Endothelial cell of umbilical vein (primary cell): ENCODE measurements around the gene DGKD. TPM values are rescaled to one million over a fixed set of nuclear protein-coding genes. Genes with fewer than 3 reads are reported as not detected.

ENCODE experiments used
- BruUV-seq: library from RNA; stranded (reverse); fragments of 400-500 nt; replicated peaks from 2 replicates; lab custom pipeline; 2021; lab: Mats Ljungman, UMichigan
- CTCF ChIA-PET: fragments of 300-600, 350-600 bp; sonication (Branson Sonifier 250); formaldehyde crosslinking; loops from one replicate; lab custom pipeline; 2021; ENCODE audit warnings: antibody characterized with exemption, inconsistent platforms; lab: Charles Lee
- POLR2A ChIA-PET: fragments of 300-600, 350-600 bp; sonication (Branson Sonifier 250); formaldehyde crosslinking; loops from one replicate; lab custom pipeline; 2021; ENCODE audit warnings: antibody characterized with exemption, inconsistent platforms; lab: Charles Lee
- DNase-seq: peaks from one replicate; pipeline ENCODE4 v3.0.0-alpha.2; 2011; ENCODE audit warnings: low read depth, low spot score
- FAIRE-seq: peaks from 2 replicates; lab custom pipeline; 2011; peaks lifted over from hg19 to GRCh38; lab: Jason Lieb, UNC
- H2AFZ ChIP-seq: 2 replicates; pipeline ENCODE4 v1.6.0; 2012; ENCODE audit warnings: low read depth, low read length, control low read depth, inconsistent platforms
- H3K27ac ChIP-seq: 2 replicates; pipeline ENCODE4 v1.5.1; 2011; ENCODE audit warnings: low read depth, mild to moderate bottlenecking, control low read depth, low read length, moderate library complexity; ENCODE audit not compliant: insufficient read depth
- H3K27me3 ChIP-seq, 2 experiments: 2 replicates each; pipeline versions ENCODE4 v1.6.0 to v1.6.1; 2011; ENCODE audit warnings: low read length in 2 of 2, mixed read lengths in 1 of 2; ENCODE audit not compliant: control insufficient read depth in 2 of 2, insufficient read depth in 2 of 2
- H3K36me3 ChIP-seq, 2 experiments: 2 replicates in 1 of 2; 3 replicates in 1 of 2; pipeline ENCODE4 v1.5.1; 2011; ENCODE audit warnings: low read length in 2 of 2, mild to moderate bottlenecking in 1 of 2, moderate library complexity in 1 of 2; ENCODE audit not compliant: control insufficient read depth in 2 of 2, insufficient read depth in 2 of 2; ENCODE audit errors: extremely low read depth in 1 of 2
- H3K4me1 ChIP-seq: 3 replicates; pipeline ENCODE4 v1.5.1; 2011; ENCODE audit warnings: mild to moderate bottlenecking, low read length; ENCODE audit not compliant: control insufficient read depth, insufficient read depth; ENCODE audit errors: extremely low read depth
- H3K4me2 ChIP-seq: 2 replicates; pipeline ENCODE4 v1.6.1; 2011; ENCODE audit warnings: low read length, control low read depth, mixed read lengths; ENCODE audit not compliant: insufficient read depth
- H3K4me3 ChIP-seq, 3 experiments: fragments of 200-600 bp in 1 of 3; sonication (generic), shearing (Covaris generic) in 1 of 3; replicated peaks in 1 of 3; 2 replicates each; pipeline ENCODE4 v1.5.1; 2011 to 2016; ENCODE audit warnings: control low read depth in 3 of 3, low read length in 3 of 3, mild to moderate bottlenecking in 2 of 3, inconsistent platforms in 1 of 3, low read depth in 1 of 3, moderate library complexity in 1 of 3; ENCODE audit not compliant: insufficient read depth in 1 of 3
- H3K79me2 ChIP-seq: 2 replicates; pipeline ENCODE4 v1.6.0; 2012; ENCODE audit warnings: low read length, inconsistent platforms; ENCODE audit not compliant: control insufficient read depth, insufficient read depth
- H3K9ac ChIP-seq: replicated peaks from 2 replicates; pipeline ENCODE3; 2011; ENCODE audit warnings: low read length, control low read depth; ENCODE audit not compliant: insufficient read depth; ENCODE audit errors: extremely low read depth
- H3K9me1 ChIP-seq: replicated peaks from 3 replicates; pipeline ENCODE4 v1.6.0; 2011; ENCODE audit warnings: mild to moderate bottlenecking, low read length; ENCODE audit not compliant: control insufficient read depth, insufficient read depth; ENCODE audit errors: extremely low read depth
- H3K9me3 ChIP-seq: replicated peaks from 2 replicates; pipeline ENCODE4 v1.5.1; 2012; ENCODE audit warnings: low read length, inconsistent platforms; ENCODE audit not compliant: control insufficient read depth, insufficient read depth
- H4K20me1 ChIP-seq: replicated peaks from 2 replicates; pipeline ENCODE3; 2011; ENCODE audit warnings: mild to moderate bottlenecking, low read length; ENCODE audit not compliant: control insufficient read depth, insufficient read depth; ENCODE audit errors: extremely low read depth
- EZH2 ChIP-seq: IDR thresholded peaks from 2 replicates; pipeline ENCODE4 v1.6.1; 2012; ENCODE audit warnings: borderline replicate concordance, low read depth, mild to moderate bottlenecking, moderate library complexity, low read length, inconsistent platforms; ENCODE audit not compliant: severe bottlenecking
- FOS ChIP-seq: IDR thresholded peaks from 2 replicates; pipeline ENCODE4 v1.6.1; 2011; ENCODE audit warnings: mild to moderate bottlenecking, low read length, moderate library complexity, borderline replicate concordance; ENCODE audit not compliant: insufficient read depth
- GATA2 ChIP-seq: IDR thresholded peaks from 2 replicates; pipeline ENCODE4 v1.7.0; 2011; ENCODE audit warnings: low read depth, mild to moderate bottlenecking, moderate library complexity, mixed read lengths, low read length; ENCODE audit not compliant: insufficient read length, insufficient read depth
- JUN ChIP-seq: IDR thresholded peaks from 2 replicates; pipeline ENCODE4 v1.6.1; 2011; ENCODE audit warnings: borderline replicate concordance, low read depth; ENCODE audit not compliant: insufficient read length, insufficient read depth
- MYC ChIP-seq: IDR thresholded peaks from one replicate; pipeline ENCODE4 v1.6.1; 2011; ENCODE audit warnings: mild to moderate bottlenecking, low read depth, low read length
- POLR2A ChIP-seq: IDR thresholded peaks from 2 replicates; pipeline ENCODE4 v1.6.1; 2012; ENCODE audit warnings: low read depth, mild to moderate bottlenecking, control low read depth, low read length
- POLR2AphosphoS5 ChIP-seq: IDR thresholded peaks from 2 replicates; pipeline ENCODE4 v1.6.1; 2012; ENCODE audit warnings: low read depth, mild to moderate bottlenecking, control low read depth, low read length, moderate library complexity; ENCODE audit not compliant: insufficient read depth
- dilution Hi-C: fragments of 300-500 bp; cut with MboI; formaldehyde crosslinking; loops from one replicate; pipeline ENCODE4 v1.15.0; 2019; ENCODE audit warnings: low sequenced_read_pairs; ENCODE audit not compliant: extremely low pct_ligation_motif_present
- intact Hi-C: fragments of 100-400 bp; cut with micrococcal nuclease; formaldehyde crosslinking; loops from one replicate; pipeline ENCODE4 v1.10.0; 2022
- polyA plus RNA-seq, 4 experiments: library from polyadenylated mRNA; depleted of rRNA in 3 of 4; stranded (reverse) in 3 of 4; unstranded in 1 of 4; fragments of >200 nt; gene quantifications; 2 replicates each; pipeline versions ENCODE4 v1.2.1 to v1.2.3, GENCODE V29; 2011 to 2012; ENCODE audit warnings: missing spikeins in 1 of 4
- total RNA-seq: library from RNA; stranded (reverse); gene quantifications from 2 replicates; pipeline ENCODE4 v1.2.3, GENCODE V29; 2021
- TF ChIP-seq, protein P1 (sequence below), 2 donors: IDR thresholded peaks; 1 replicate in 1 of 2; 2 replicates in 1 of 2; pipeline ENCODE4 v1.5.1; 2011; ENCODE audit warnings: low read length in 2 of 2, mild to moderate bottlenecking in 2 of 2, moderate library complexity in 2 of 2, control low read depth in 1 of 2, inconsistent platforms in 1 of 2, low read depth in 1 of 2; ENCODE audit not compliant: insufficient read depth in 1 of 2; ENCODE audit errors: extremely low read depth in 1 of 2
- TF ChIP-seq, protein P2 (sequence below): IDR thresholded peaks from 2 replicates; pipeline ENCODE4 v1.6.1; 2011; ENCODE audit not compliant: insufficient read depth, insufficient read length

The DGKD gene
- total and polyA plus RNA-seq, 2 donors (not counting 3 experiments of a cell fraction or from before 2014, with no cell fraction given), result 10.8 to 36.6 TPM

DNA sequence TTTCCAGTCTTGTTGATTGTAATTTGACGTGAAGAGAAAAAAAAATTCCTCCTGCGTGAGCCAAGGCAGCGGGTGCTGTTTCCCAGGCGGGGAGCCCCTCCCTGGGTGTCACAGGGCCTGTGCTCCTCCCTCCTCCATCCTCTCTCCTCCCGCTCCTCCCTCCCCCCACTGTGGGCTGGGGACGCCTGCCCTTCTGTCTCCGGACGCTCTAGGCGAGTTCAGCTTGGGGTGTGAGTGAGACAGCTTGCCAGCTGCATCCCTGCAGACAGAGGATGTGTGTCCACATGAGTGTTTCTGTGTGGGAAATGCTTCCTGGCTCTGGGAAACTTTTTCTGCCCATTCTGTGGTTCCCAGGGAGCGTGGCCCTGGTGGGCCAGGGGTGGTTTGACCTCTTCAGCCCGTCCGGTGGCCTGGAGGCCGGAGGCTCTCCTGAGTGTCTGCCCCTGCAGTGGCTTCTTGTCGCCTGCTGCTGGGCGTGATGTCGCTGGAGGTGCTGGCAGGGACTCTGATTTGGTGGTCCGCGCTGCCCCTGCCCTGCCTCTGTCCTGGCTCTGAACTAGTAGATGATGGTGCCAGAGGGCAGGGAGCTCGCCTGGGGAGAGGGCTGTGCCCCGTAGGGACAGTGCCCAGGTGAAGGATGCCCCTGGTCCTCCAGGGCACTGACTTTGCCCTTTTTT, 115.9 kb downstream of the DGKD start:
- no peaks in the 10 kb centered on the region for H3K27me3 ChIP-seq
- dilution Hi-C loops, result no loop called here
- intact Hi-C loops, result no loop called here
- DNase-seq (no peak), FAIRE-seq (no peak)
- H3K9ac ChIP-seq, result no peak overlapping the region
- no peak overlapping the region for H3K4me2 ChIP-seq
- BruUV-seq, result no TSS peak
- ChIA-PET CTCF (no interaction called here), POLR2A (no interaction called here)
- no peaks in the 10 kb centered on the region for H3K4me1 ChIP-seq
- no peak overlapping the region for H3K27ac ChIP-seq
- TF ChIP-seq FOS (no peak), GATA2 (no peak), JUN (no peak), POLR2AphosphoS5 (no peak), POLR2A (no peak), EZH2 (no peak), MYC (no peak)
- TF ChIP-seq, protein P1, sequence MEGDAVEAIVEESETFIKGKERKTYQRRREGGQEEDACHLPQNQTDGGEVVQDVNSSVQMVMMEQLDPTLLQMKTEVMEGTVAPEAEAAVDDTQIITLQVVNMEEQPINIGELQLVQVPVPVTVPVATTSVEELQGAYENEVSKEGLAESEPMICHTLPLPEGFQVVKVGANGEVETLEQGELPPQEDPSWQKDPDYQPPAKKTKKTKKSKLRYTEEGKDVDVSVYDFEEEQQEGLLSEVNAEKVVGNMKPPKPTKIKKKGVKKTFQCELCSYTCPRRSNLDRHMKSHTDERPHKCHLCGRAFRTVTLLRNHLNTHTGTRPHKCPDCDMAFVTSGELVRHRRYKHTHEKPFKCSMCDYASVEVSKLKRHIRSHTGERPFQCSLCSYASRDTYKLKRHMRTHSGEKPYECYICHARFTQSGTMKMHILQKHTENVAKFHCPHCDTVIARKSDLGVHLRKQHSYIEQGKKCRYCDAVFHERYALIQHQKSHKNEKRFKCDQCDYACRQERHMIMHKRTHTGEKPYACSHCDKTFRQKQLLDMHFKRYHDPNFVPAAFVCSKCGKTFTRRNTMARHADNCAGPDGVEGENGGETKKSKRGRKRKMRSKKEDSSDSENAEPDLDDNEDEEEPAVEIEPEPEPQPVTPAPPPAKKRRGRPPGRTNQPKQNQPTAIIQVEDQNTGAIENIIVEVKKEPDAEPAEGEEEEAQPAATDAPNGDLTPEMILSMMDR (IDR thresholded peaks at IDR 0.05; ENCODE audit: extremely low read depth in 1 of 2, insufficient read depth in 1 of 2, low read depth in 1 of 2, low read length in 2 of 2), result no peak
- TF ChIP-seq, protein P2, sequence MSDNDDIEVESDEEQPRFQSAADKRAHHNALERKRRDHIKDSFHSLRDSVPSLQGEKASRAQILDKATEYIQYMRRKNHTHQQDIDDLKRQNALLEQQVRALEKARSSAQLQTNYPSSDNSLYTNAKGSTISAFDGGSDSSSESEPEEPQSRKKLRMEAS, result no peak
- no peaks in the 10 kb centered on the region for H3K9me1 ChIP-seq
- H2AFZ ChIP-seq, result no peak overlapping the region
- H3K36me3 ChIP-seq, result peaks cover 0 to 4% of the 10 kb centered on the region in 2 experiments
- H4K20me1 ChIP-seq, result no peaks in the 10 kb centered on the region
- H3K79me2 ChIP-seq, result no peaks in the 10 kb centered on the region
- H3K4me3 ChIP-seq, result no peak overlapping the region
- H3K9me3 ChIP-seq, result no peaks in the 10 kb centered on the region
